Dermis microvascular lymphatic vessel endothelial cell (primary cell): Measurements from ENCODE around the gene SH2D3C. TPM values are rescaled to one million over a fixed set of nuclear protein-coding genes. Genes with fewer than 3 reads are reported as not detected.

Source experiments
- DNase-seq, 2 donors: peaks; one replicate each; pipeline versions ENCODE4 v3.0.0 to v3.0.0-alpha.2; 2010; ENCODE audit warnings: low read depth in 2 of 2
- total RNA-seq: library from RNA; depleted of rRNA; stranded (reverse); fragments of >200 nt; gene quantifications from 2 replicates; pipeline ENCODE4 v1.2.1, GENCODE V29; 2014

SH2D3C gene
- total RNA-seq, 1 donor from 2014 or later, result 61.5 TPM

DNA sequence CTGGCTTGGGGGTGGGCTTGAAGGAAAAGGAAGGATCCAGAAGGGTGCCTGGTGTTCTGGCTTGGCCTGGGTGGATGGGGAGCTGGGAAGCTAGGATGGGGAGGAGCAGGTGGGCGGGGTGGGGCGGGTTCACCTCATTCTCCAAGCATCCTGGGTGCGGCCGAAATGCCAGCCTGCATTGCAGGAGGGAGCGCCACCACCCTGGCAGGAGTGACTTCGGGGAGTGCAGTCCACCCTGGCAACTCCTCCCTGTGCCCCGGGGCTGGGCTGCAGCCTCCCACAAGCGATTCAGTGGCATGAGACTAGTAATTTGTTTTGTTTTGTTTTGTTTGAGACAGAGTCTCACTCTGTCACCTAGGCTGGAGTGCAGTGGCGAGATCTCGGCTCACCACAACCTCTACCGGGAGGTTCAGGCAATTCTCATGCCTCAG is 57.1 kb downstream of the SH2D3C start:
- no peak for DNase-seq

DNA sequence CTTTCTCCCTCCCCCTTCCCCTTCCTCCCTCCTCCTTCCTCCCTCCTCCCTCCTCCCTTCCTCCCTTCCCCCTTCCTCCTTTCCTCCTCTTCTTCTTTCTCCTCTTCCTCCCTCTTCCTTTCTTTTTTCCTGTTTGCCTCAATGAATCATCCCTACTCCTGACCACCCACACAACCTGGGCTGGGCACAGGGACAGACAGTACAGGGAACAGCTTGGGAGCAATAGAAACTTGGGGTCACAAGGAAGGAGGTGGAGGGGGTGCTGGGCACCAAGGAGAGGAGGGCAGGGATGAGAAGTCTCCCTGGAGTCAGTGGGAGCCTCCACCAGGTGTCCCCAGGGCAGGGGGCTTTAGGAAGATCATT is 57.6 kb downstream of the SH2D3C start:
- no peak for DNase-seq

DNA sequence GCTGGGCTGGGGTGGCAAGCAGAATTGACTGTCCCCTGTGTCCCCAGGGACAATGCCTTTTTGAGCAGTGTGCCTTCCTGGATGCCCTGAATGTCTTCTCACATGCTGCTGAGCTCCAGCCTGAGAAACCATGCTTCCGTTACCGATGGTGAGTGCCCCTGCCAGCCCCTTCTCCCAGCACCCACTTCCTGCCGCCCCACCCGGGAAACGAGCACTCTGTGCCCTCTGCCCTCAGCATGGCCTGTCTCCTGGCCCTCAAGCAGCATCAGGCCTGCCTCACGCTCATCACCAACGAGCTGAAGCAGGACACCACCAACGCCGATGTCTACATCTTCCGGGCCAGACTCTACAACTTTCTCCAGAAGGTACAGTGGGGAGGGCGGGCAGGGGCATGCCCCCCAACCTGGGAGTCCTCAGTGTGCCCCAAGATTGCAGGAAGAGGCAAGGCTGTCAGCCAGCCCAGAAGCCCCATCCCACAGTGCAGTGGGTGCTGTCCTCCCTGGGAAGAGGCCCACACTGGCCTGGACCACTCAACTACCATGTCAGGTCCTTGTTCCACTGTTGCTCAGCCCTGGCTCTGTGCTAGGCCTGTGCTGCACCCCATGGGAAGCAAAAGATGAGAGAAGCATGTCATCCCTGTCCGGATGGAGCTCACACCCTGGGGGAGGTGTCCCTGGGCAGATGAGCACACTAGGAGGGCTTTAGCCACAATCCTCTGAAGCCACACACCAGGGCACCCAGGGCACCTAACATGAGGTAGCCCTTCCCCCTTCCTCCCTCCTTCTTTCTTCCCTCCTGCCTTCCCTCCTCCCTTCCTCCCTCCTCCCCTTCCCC is 58.2 kb downstream of the SH2D3C start:
- no peak for DNase-seq

DNA sequence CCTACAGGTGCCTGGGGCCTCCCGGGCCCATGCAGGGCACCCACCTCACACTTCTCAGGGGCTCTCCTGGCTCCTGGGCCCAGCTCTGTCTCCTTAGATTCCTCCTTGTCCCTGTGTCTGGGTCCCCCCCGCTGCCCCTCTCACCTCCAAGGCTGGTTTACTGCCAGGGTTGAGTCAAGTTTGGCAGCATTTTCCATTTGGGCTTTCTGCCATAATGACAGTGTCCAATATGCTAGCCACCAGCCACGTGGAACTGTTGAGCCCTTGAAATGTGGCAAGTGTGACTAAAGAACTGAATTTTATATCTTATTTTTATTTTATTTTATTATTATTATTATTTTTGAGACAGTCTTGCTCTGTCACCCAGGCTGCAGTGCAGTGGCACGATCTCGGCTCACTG is 60.7 kb downstream of the SH2D3C start:
- DNase-seq, result no peak

- no peak for DNase-seq
These were observed 62.1 kb downstream of the SH2D3C start for GRCh38 chr9:127716412-127716811.

DNA sequence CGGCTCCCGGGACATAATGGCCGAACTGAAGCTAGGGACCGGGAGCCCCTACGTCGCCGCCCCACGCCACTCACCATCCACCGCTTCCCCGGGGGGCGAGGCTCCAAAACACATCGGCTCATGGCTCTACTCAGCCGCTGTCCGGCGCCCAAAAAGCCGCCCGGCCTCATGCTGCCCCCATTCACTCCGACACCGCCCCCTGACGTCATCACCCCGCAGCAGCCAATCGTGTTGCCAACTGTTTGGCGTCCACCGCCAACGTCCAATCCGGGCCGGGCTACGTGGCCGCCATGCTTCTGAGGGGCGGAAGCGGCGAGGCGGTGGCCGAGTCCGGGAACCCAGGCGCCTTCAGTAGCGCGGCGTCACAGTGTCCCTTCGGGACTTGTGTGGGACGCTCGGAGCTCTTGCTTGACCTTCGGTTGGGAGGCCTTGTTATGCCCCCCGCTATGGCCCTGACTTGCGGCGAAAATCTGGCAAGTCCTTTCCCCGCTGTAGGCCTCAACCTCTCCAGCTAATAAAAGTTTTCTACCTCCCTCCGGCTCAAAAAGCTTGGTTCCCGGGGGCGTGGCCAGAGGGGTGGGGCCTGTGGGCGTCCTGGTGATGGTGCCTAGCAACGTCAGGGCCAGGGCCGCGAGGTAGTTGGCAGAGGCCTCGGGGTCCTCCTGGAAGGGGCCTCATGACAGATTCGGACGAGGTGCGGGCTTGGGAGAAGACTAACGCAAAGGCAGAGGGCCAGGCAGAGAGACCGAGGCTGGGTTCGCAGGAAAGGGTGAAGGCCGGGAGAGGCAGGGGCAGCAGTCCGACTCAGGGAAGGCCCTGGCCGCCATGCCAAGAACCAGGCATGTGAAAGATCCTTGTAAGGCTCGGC is 62.8 kb downstream of the SH2D3C start, which contains the start of the genes PTRH1 and TTC16:
Gene PTRH1, minus strand, starts transcription at position 194 of the 868 bp plus-strand sequence. Its CDS starts 24 bp downstream, at position 170.
Gene TTC16, plus strand, starts transcription at position 610 of the 868 bp plus-strand sequence. Its CDS starts 67 bp downstream, at position 677.
- peak; percentile 85 to 96 for DNase-seq

DNA sequence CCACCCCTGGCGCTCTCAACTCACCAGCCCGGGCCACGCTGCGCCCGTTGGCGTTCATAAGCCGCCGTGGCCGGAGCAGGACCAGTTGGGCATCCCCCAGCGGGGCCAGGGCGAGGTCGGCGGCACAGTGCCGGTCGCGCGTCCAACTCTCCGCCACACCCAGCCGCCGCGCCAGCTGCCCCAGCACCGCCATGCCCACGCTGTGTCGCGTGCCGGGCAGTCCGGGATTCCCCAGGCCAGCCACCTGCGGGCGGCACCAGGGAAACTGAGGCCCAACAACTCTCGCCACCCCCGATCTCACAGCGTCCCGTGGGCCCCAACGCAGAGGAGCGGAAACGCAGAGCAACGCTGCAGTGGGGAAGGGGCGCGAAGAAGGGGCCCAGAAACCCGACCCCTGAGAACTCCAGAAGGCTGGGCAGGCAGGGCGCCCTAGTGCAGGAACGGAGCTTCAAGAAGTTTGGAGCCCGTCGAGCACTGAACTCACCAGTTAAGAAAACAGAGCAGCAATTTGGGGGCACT is 63.5 kb downstream of the SH2D3C start:
- peak in 1 of 2 donors; percentile 25 for DNase-seq

- no peak for DNase-seq
These were observed 64.3 kb downstream of the SH2D3C start for GRCh38 chr9:127714020-127714750.

DNA sequence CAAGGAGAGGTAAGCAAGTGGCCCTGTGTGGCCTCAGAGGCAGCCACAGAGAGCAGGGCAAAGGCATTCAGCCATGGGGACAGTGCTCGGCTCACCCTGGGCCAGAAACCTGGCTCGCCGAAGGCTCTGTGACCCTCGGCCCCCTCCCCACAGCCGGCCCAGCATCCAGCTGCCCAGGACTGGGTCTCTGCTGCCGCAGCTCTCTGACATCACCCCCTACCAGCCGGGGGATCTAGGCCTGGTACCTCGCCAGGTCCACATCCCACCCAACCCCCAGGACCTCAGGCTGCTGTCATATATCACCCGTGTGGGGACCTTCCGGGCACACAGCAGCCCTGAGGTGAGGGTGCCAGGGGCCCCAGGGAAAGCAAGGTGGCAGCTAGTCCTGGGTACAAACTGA is 65.6 kb downstream of the SH2D3C start:
- DNase-seq, result no peak

GRCh38 chr9:127712371-127712770 is 66.1 kb downstream of the SH2D3C start:
- no peak for DNase-seq

- DNase-seq, result no peak
These were observed 66.6 kb downstream of the SH2D3C start for GRCh38 chr9:127711831-127712274.

DNA sequence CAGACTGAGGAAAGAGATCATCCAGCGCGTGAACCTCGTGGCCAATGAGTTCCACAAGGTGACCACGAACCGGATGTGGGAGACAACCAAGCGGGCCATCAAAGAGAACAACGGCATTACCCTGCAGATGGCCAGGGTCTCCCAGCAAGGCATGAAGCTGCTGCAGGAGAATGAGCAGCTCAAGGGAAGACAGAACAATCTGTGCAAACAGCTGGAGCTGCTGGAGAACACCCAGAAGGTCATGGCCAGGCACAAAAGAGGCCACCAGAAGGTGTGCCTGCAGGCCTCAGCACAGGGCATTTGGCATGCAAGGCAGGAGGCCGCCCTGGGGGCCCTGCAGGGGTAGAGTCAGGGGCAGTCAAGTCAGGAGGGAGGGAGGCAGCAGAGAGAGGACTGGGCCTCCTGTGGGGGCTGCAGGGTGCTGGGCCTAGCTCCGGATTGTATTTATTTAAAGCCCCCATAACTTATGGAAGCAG is 67.2 kb downstream of the SH2D3C start:
- DNase-seq, result no peak

DNA sequence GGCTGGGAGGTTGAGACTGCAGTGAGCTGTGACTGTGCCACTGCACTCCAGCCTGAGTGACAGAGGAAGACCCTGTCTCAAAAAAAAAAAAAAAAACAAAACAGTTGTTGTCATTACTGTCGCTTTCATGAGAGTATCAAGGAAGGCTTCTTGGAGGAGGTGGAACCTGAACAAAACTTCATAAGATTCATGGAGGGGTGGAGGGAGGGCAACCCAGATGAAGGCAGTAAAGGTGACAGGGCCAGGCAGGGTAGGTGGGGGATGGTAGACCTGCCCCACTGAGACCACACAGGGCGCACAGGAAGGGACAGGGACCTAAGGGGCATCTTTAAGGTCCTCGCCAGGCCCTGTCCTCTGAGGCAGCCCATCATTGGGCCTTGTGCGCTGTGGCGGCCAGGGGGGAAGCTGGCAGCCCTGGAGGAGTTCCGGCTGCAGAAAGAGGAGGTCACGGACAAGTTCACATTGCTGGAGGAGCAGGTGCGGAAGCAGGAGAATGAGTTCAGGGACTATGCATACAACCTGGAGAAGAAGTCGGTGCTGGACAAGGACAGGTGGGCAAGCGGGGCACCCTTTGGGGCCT is 68.2 kb downstream of the SH2D3C start:
- DNase-seq, result no peak

GRCh38 chr9:127708952-127709587 is 69.4 kb downstream of the SH2D3C start:
- no peak for DNase-seq

DNA sequence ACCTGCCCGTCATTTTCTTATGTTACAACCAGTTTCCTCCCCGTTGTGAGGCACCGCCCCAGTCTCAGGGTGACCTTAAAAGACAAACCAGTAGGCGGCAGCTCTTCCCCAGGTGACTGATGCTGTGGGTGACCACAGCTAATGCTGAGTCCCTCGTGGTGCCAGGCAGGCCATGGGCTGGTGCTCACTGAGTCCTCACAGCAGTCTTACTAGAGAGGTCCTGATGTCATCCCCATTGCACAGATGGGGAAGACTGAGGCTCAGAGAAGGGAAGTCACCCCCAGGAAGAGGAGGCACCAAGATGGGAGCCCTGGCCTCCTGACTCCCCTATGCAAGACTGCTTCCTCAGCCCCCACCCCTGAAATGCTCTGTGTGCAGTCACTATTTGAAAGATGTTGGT is 70.7 kb downstream of the SH2D3C start:
- peak in 1 of 2 donors; percentile 25 for DNase-seq

- DNase-seq, result peak; percentile 10
These were observed 71.6 kb downstream of the SH2D3C start, which contains the start of gene CFAP157 for GRCh38 chr9:127706836-127707241. TSS of gene CFAP157 (plus strand) at chr9:127706988. CDS start at chr9:127707032, 44 bp downstream.

GRCh38 chr9:127705577-127706379 is 72.7 kb downstream of the SH2D3C start:
- no peak for DNase-seq

- no peak for DNase-seq
These were observed 75.0 kb downstream of the SH2D3C start for GRCh38 chr9:127703289-127703946.
